SK-N-SH (cell line): ENCODE data around the gene DISP2. TPM values are rescaled to one million over a fixed set of nuclear protein-coding genes. Genes with fewer than 3 reads are reported as not detected.
A peak's percentile ranks its signal among the peaks of the same experiment; 100 is the strongest.

Experiments used
- CTCF ChIA-PET: fragments of 300-600, 350-600 bp; formaldehyde crosslinking; extraction: SDS; loops from one replicate; lab custom pipeline; 2021; lab: Yijun Ruan, JAX
- POLR2A ChIA-PET: fragments of 350-600 bp; sonication (Branson Sonifier 250); formaldehyde crosslinking; extraction: SDS; loops from one replicate; lab custom pipeline; 2020; ENCODE audit warnings: antibody characterized with exemption, inconsistent platforms; lab: Yijun Ruan, JAX
- DNase-seq: peaks from one replicate; pipeline ENCODE4 v3.0.0; 2012
- H2AFZ ChIP-seq: fragments of 200-600 bp; sonication (generic); 2 replicates; pipeline ENCODE4 v1.8.1; 2016; ENCODE audit warnings: antibody characterized with exemption, mild to moderate bottlenecking, low read depth
- H3F3A ChIP-seq: fragments of 200-600 bp; sonication (generic); replicated peaks from 2 replicates; pipeline ENCODE3; 2016; ENCODE audit warnings: antibody characterized with exemption, mild to moderate bottlenecking; ENCODE audit not compliant: insufficient read depth
- H3K27ac ChIP-seq, 2 experiments: fragments of 200-500 bp in 1 of 2; fragments of 200-600 bp in 1 of 2; sonication (Bioruptor generic) in 1 of 2; sonication (generic), shearing (Covaris generic) in 1 of 2; 2 replicates each; pipeline versions ENCODE4 v1.5.1 to v1.6.1; 2014 to 2016; ENCODE audit warnings: low read depth in 2 of 2, inconsistent platforms in 1 of 2, low read length in 1 of 2, mild to moderate bottlenecking in 1 of 2, mixed read lengths in 1 of 2
- H3K27me3 ChIP-seq: fragments of 200-600 bp; sonication (generic), shearing (Covaris generic); 2 replicates; pipeline ENCODE4 v1.6.1; 2016; ENCODE audit warnings: mixed run types; ENCODE audit not compliant: insufficient read depth
- H3K36me3 ChIP-seq, 2 experiments: fragments of 200-500 bp in 1 of 2; fragments of 200-600 bp in 1 of 2; sonication (Bioruptor generic) in 1 of 2; sonication (generic) in 1 of 2; replicated peaks in 1 of 2; 2 replicates each; pipeline versions ENCODE3 to v1.5.1; 2014 to 2016; ENCODE audit warnings: low read length in 1 of 2, mild to moderate bottlenecking in 1 of 2; ENCODE audit not compliant: insufficient read depth in 2 of 2, control insufficient read depth in 1 of 2
- H3K4me1 ChIP-seq, 2 experiments: fragments of 200-500 bp in 1 of 2; fragments of 200-600 bp in 1 of 2; sonication (Bioruptor generic) in 1 of 2; sonication (generic), shearing (Covaris generic) in 1 of 2; 2 replicates each; pipeline versions ENCODE4 v1.5.1 to v1.6.1; 2014 to 2016; ENCODE audit warnings: low read depth in 1 of 2, low read length in 1 of 2, mixed run types in 1 of 2; ENCODE audit not compliant: insufficient read depth in 2 of 2, control insufficient read depth in 1 of 2
- H3K4me2 ChIP-seq: fragments of 200-600 bp; sonication (generic), shearing (Covaris generic); 2 replicates; pipeline ENCODE4 v1.6.1; 2017; ENCODE audit warnings: mixed run types
- H3K4me3 ChIP-seq, 2 experiments: fragments of 200-500 bp in 1 of 2; fragments of 200-600 bp in 1 of 2; sonication (Bioruptor generic) in 1 of 2; sonication (generic), shearing (Covaris generic) in 1 of 2; 2 replicates each; pipeline versions ENCODE4 v1.5.1 to v1.8.1; 2014 to 2016; ENCODE audit warnings: low read depth in 2 of 2, inconsistent platforms in 1 of 2, low read length in 1 of 2, mild to moderate bottlenecking in 1 of 2, mixed read lengths in 1 of 2, moderate library complexity in 1 of 2
- H3K79me2 ChIP-seq: fragments of 200-600 bp; sonication (generic); 2 replicates; pipeline ENCODE4 v1.8.1; 2017; ENCODE audit warnings: mild to moderate bottlenecking; ENCODE audit not compliant: insufficient read depth
- H3K9ac ChIP-seq: fragments of 200-600 bp; sonication (generic); 2 replicates; pipeline ENCODE4 v1.6.1; 2017; ENCODE audit warnings: mixed run types
- H3K9me2 ChIP-seq: fragments of 200-600 bp; sonication (generic); 2 replicates; pipeline ENCODE4 v1.6.1; 2017; ENCODE audit warnings: mixed run types
- H3K9me3 ChIP-seq: fragments of 200-600 bp; sonication (generic); 2 replicates; pipeline ENCODE4 v1.6.1; 2017; ENCODE audit warnings: mixed run types, mild to moderate bottlenecking, moderate library complexity
- H4K20me1 ChIP-seq: fragments of 200-600 bp; sonication (generic); 2 replicates; pipeline ENCODE4 v1.6.1; 2017; ENCODE audit warnings: mild to moderate bottlenecking, mixed run types; ENCODE audit not compliant: insufficient read depth
- CHD2 ChIP-seq: fragments of 150-350 bp; IDR thresholded peaks from 2 replicates; pipeline ENCODE4 v1.6.1; 2018; ENCODE audit warnings: low read length; ENCODE audit not compliant: partially characterized antibody
- ELF1 ChIP-seq: IDR thresholded peaks from 2 replicates; pipeline ENCODE4 v1.4.0; 2012
- FOSL2 ChIP-seq: IDR thresholded peaks from 2 replicates; pipeline ENCODE4 v1.4.0; 2012; ENCODE audit warnings: low read depth, mild to moderate bottlenecking, moderate library complexity, borderline replicate concordance
- JUND ChIP-seq: IDR thresholded peaks from 2 replicates; pipeline ENCODE4 v1.4.0; 2012
- MXI1 ChIP-seq: IDR thresholded peaks from 2 replicates; pipeline ENCODE4 v1.6.1; 2012; ENCODE audit warnings: mild to moderate bottlenecking, low read depth, low read length, improper control_type of control experiment
- NRF1 ChIP-seq: IDR thresholded peaks from 2 replicates; pipeline ENCODE4 v1.6.1; 2012; ENCODE audit warnings: low read depth, mild to moderate bottlenecking, low read length
- POLR2AphosphoS5 ChIP-seq: IDR thresholded peaks from 2 replicates; pipeline ENCODE4 v1.6.1; 2012; ENCODE audit warnings: low read depth, low read length
- RAD21 ChIP-seq: IDR thresholded peaks from 2 replicates; pipeline ENCODE4 v1.6.1; 2012; ENCODE audit warnings: mild to moderate bottlenecking, low read length
- REST ChIP-seq: IDR thresholded peaks from 2 replicates; pipeline ENCODE4 v1.6.1; 2012; ENCODE audit warnings: mild to moderate bottlenecking, low read depth, low read length, moderate library complexity
- SMC3 ChIP-seq: IDR thresholded peaks from 2 replicates; pipeline ENCODE4 v1.6.1; 2012; ENCODE audit warnings: low read depth, low read length, improper control_type of control experiment
- TAF1 ChIP-seq: IDR thresholded peaks from 2 replicates; pipeline ENCODE4 v1.6.1; 2012; ENCODE audit warnings: low read depth, mild to moderate bottlenecking, low read length, moderate library complexity, borderline replicate concordance
- ZBTB33 ChIP-seq: IDR thresholded peaks from 2 replicates; pipeline ENCODE4 v1.4.0; 2012; ENCODE audit warnings: low read depth, borderline replicate concordance
- WGBS: methylation state at CpG from one replicate; pipeline ENCODE4 v1.1.6; 2017; ENCODE audit warnings: low lambda C conversion rate; 5-methylcytosine and 5-hydroxymethylcytosine counted together
- polyA plus RNA-seq, 3 experiments: library from polyadenylated mRNA; depleted of rRNA; stranded (reverse); fragments of >200 nt; gene quantifications; 2 replicates each; pipeline ENCODE4 v1.2.3, GENCODE V29; 2012
- TF ChIP-seq, protein P1 (sequence below): fragments of 150-350 bp; IDR thresholded peaks from 2 replicates; pipeline ENCODE4 v1.6.1; 2016; ENCODE audit warnings: mild to moderate bottlenecking, low read depth, low read length
- TF ChIP-seq, protein P2 (sequence below): IDR thresholded peaks from 2 replicates; pipeline ENCODE4 v1.4.0; 2012; ENCODE audit warnings: low read depth, borderline replicate concordance
- TF ChIP-seq, protein P3 (sequence below): IDR thresholded peaks from 2 replicates; pipeline ENCODE4 v1.4.0; 2012; ENCODE audit warnings: low read depth

DISP2 gene
- polyA plus RNA-seq, 1 of the 3 experiments (the other 2 are of a cell fraction), result 0.12 TPM

DNA sequence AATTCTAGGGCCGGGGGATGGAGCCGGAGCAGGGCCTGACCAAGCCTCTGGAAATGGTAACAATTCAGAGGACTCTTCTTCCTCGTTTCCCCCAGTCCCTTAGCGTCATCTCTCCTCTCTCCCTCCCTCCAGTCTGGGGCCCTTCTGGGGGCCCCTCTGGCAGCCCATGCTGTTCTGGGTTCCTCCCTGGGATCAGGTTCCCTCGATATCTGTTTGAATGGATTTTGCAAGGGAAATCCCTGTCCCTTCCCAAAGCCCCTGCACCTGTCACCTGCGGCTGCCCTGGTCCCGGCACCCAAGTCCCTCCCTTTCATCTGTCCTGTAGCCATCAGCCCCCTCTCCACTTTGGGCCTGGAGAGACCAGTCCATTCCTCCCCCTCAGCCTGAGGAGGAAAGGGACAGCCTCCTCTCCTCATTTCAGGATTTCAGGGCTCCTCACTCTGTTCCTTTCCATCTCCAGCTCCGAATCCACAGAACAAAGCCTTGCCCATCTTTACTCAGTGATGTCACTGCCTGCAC is 48.6 kb upstream of the DISP2 start:
- Histone ChIP-seq H3K9me2 (no peaks in the 10 kb centered on the region), H4K20me1 (no peaks in the 10 kb centered on the region), H3F3A (peaks cover 1% of the 10 kb centered on the region), H3K27ac (no peak overlapping the region), H3K4me2 (no peak overlapping the region), H3K4me1 (peaks cover 7 to 10% of the 10 kb centered on the region in 2 experiments; a peak in 3 of 4 replicates), H3K27me3 (no peaks in the 10 kb centered on the region; the same call in 1 of the 2 replicates), H2AFZ (no peak overlapping the region), H3K79me2 (no peaks in the 10 kb centered on the region)
- POLR2A ChIA-PET, result interaction anchor here (0.9 kb wide), 1 partner anchor 30 kb away, joined by 4 read pairs; no protein-coding TSS in a partner anchor
- CTCF ChIA-PET, result interaction anchor here (0.5 to 70.6 kb wide), 32 partner anchors 5 to 512 kb away, joined by 3 to 2194 read pairs (median 4); partner anchors contain the start of genes ANKRD63, BMF, CCDC9B and DISP2
- DNase-seq, result no peak
- TF ChIP-seq NRF1, result no peak
- TF ChIP-seq, all 33 proteins: peak for 0
- Histone ChIP-seq H3K9me3 (no peaks in the 10 kb centered on the region), H3K36me3 (no peaks in the 10 kb centered on the region), H3K9ac (no peak overlapping the region), H3K4me3 (no peak overlapping the region)
- WGBS, result 89% methylated on average over 8 of the region's 8 CpGs

DNA sequence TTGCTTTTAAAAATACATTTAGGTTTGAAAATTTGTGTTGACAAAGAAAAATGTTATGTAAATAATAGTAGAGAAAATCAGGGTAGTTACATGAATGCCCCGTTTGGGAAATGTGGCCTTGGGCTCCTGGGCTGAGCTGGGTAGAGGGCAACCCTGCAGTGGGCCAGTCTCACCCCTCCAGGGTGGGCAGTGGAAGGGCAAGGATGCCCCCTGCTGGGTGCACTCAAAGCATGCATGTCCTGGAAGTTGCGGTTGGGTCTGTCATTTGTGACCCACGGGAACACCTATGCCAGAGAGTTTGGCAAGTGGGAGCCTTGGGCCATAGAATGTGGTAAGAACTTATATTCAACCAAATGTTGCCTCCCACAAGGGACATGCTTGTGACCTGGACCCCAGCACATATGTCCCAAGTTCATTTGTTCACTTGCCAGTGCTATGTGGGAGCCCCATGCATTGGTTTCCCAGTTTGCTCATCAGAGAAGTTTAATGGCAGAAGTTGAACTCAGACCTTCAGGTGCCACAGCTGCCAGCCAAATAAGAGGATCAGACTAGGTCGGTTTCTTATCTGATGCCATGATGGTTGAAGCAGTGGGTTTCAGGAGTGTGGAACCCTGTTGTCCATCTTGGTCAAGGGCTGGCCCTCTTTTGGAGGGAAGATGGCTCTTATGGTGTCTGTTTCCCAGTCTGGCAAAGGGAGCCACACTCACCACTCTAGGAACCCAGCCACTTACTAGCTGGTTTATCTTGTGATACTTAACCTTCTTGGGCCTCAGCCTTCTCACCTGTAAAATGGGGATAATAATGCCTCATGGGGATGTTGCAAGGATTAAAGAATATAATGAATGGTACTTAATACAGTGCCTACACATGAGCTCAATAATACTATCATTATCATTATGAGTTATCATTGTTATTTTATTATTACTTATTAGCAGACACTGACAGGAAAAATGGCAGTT is 47.7 kb upstream of the DISP2 start:
- peak; percentile 89 for DNase-seq
- no peaks in the 10 kb centered on the region for H3K79me2 ChIP-seq
- H3K9me3 ChIP-seq, result no peaks in the 10 kb centered on the region
- H3K27me3 ChIP-seq, result no peaks in the 10 kb centered on the region; the same call in 1 of the 2 replicates
- H3K4me3 ChIP-seq, result no peak overlapping the region; a peak in 1 of 4 replicates
- H3K36me3 ChIP-seq, result no peaks in the 10 kb centered on the region
- no peak overlapping the region for H3K27ac ChIP-seq
- 9% methylated on average over 3 of the region's 4 CpGs for WGBS
- CTCF ChIA-PET, result interaction anchor here (0.5 to 70.6 kb wide), 35 partner anchors 4 to 513 kb away, joined by 3 to 2194 read pairs (median 4); partner anchors contain the start of genes ANKRD63, BMF, CCDC9B and DISP2
- H2AFZ ChIP-seq, result no peak overlapping the region
- H3K9me2 ChIP-seq, result no peaks in the 10 kb centered on the region
- no peak overlapping the region for H3K4me2 ChIP-seq
- no peak overlapping the region for H3K9ac ChIP-seq
- peaks cover 7% of the 10 kb centered on the region for H3F3A ChIP-seq
- no peaks in the 10 kb centered on the region for H4K20me1 ChIP-seq
- POLR2A ChIA-PET, result interaction anchor here (0.9 kb wide), 1 partner anchor 31 kb away, joined by 4 read pairs; no protein-coding TSS in a partner anchor
- H3K4me1 ChIP-seq, result peaks cover 10 to 14% of the 10 kb centered on the region in 2 experiments; a peak in 3 of 4 replicates
- TF ChIP-seq RAD21 (peak; percentile 96), ZBTB33 (no peak), MXI1 (no peak), TAF1 (no peak), POLR2AphosphoS5 (no peak), REST (no peak), SMC3 (peak; percentile 97), FOSL2 (no peak), JUND (no peak), ELF1 (no peak), CHD2 (peak; percentile 14)
- TF ChIP-seq, protein P1, sequence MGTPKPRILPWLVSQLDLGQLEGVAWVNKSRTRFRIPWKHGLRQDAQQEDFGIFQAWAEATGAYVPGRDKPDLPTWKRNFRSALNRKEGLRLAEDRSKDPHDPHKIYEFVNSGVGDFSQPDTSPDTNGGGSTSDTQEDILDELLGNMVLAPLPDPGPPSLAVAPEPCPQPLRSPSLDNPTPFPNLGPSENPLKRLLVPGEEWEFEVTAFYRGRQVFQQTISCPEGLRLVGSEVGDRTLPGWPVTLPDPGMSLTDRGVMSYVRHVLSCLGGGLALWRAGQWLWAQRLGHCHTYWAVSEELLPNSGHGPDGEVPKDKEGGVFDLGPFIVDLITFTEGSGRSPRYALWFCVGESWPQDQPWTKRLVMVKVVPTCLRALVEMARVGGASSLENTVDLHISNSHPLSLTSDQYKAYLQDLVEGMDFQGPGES, result no peak
- TF ChIP-seq, protein P2, sequence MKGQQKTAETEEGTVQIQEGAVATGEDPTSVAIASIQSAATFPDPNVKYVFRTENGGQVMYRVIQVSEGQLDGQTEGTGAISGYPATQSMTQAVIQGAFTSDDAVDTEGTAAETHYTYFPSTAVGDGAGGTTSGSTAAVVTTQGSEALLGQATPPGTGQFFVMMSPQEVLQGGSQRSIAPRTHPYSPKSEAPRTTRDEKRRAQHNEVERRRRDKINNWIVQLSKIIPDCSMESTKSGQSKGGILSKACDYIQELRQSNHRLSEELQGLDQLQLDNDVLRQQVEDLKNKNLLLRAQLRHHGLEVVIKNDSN, result no peak
- TF ChIP-seq, protein P3, sequence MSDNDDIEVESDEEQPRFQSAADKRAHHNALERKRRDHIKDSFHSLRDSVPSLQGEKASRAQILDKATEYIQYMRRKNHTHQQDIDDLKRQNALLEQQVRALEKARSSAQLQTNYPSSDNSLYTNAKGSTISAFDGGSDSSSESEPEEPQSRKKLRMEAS, result no peak
